Hematopoietic multipotent progenitor cell treated with erythropoietin and hydrocortisone succinate and interleukin-3 and kit ligand, for 6 days (in vitro differentiated cells): ENCODE data around the gene CAPN6.

Source experiments
- DNase-seq: peaks from one replicate; pipeline ENCODE4 v3.0.0-alpha.2; 2015

The CAPN6 gene

GRCh38 chrX:111270339-111270738 is at the start of gene CAPN6:
Gene CAPN6, minus strand, starts transcription at chrX:111270483. Its CDS starts 6,547 bp downstream, at chrX:111263936.
- DNase-seq: no peak

- no peak for DNase-seq
Measured at GRCh38 chrX:111319451-111319850, 49.2 kb upstream of the CAPN6 start.

- no peak for DNase-seq
Measured at GRCh38 chrX:111318901-111319300, 48.6 kb upstream of the CAPN6 start.

GRCh38 chrX:111309083-111309482 is 38.8 kb upstream of the CAPN6 start:
- no peak for DNase-seq

GRCh38 chrX:111308039-111308438 is 37.8 kb upstream of the CAPN6 start:
- no peak for DNase-seq

GRCh38 chrX:111302284-111302683 is 32.0 kb upstream of the CAPN6 start:
- DNase-seq: no peak

GRCh38 chrX:111288841-111289240 is 18.6 kb upstream of the CAPN6 start:
- no peak for DNase-seq

- no peak for DNase-seq
Measured at GRCh38 chrX:111284631-111285293, 14.5 kb upstream of the CAPN6 start.

GRCh38 chrX:111283446-111283845 is 13.2 kb upstream of the CAPN6 start:
- no peak for DNase-seq

- no peak for DNase-seq
Measured at GRCh38 chrX:111282991-111283390, 12.7 kb upstream of the CAPN6 start.

GRCh38 chrX:111282139-111282538 is 11.9 kb upstream of the CAPN6 start:
- no peak for DNase-seq

GRCh38 chrX:111268506-111268905 is 1.8 kb downstream of the CAPN6 start:
- no peak for DNase-seq

GRCh38 chrX:111265486-111265885 is 4.8 kb downstream of the CAPN6 start:
- DNase-seq: no peak

- no peak for DNase-seq
Measured at GRCh38 chrX:111264385-111264784, 5.9 kb downstream of the CAPN6 start.

- DNase-seq: no peak
Measured at GRCh38 chrX:111262086-111262485, 8.2 kb downstream of the CAPN6 start.

GRCh38 chrX:111260451-111260850 is 9.8 kb downstream of the CAPN6 start:
- DNase-seq: no peak

GRCh38 chrX:111259559-111259958 is 10.7 kb downstream of the CAPN6 start:
- DNase-seq: no peak

GRCh38 chrX:111257733-111258132 is 12.6 kb downstream of the CAPN6 start:
- no peak for DNase-seq

GRCh38 chrX:111254896-111255693 is 15.2 kb downstream of the CAPN6 start:
- DNase-seq: no peak

- peak; percentile 22 for DNase-seq
Measured at GRCh38 chrX:111244235-111244750, 26.0 kb downstream of the CAPN6 start.

GRCh38 chrX:111216293-111216801 is 53.9 kb downstream of the CAPN6 start:
- DNase-seq: no peak

- no peak for DNase-seq
Measured at GRCh38 chrX:111207851-111208250, 62.4 kb downstream of the CAPN6 start.

- no peak for DNase-seq
Measured at GRCh38 chrX:111200327-111200726, 70.0 kb downstream of the CAPN6 start.

GRCh38 chrX:111199505-111199904 is 70.8 kb downstream of the CAPN6 start:
- DNase-seq: no peak
